IMR-90 (cell line): Measurements from ENCODE around the gene RNF11. TPM values are rescaled to one million over a fixed set of nuclear protein-coding genes. Genes with fewer than 3 reads are reported as not detected.

Source experiments
- ATAC-seq: fragments of 200-7000 bp; cut with Tn5 transposase; 2 replicates; pipeline ENCODE4 v1.9.1; 2020; ENCODE audit warnings: low read depth, mild to moderate bottlenecking, moderate library complexity
- BruUV-seq: library from RNA; stranded (reverse); fragments of 400-500 nt; replicated peaks from 2 replicates; lab custom pipeline; 2021; lab: Mats Ljungman, UMichigan
- CTCF ChIA-PET: fragments of 300-600 bp; formaldehyde crosslinking; extraction: SDS; loops from one replicate; lab custom pipeline; 2021; ENCODE audit warnings: antibody characterized with exemption; lab: Yijun Ruan, JAX
- POLR2A ChIA-PET: fragments of 300-600 bp; sonication (Branson Sonifier 250); formaldehyde crosslinking; loops from one replicate; lab custom pipeline; 2022; ENCODE audit warnings: antibody characterized with exemption; ENCODE audit not compliant: unreplicated experiment; lab: Charles Lee
- DNase-seq: peaks from one replicate; pipeline ENCODE4 v3.0.0; 2013
- H2AFZ ChIP-seq: replicated peaks from 2 replicates; pipeline ENCODE3; 2013; ENCODE audit warnings: low read length, mild to moderate bottlenecking; ENCODE audit not compliant: poor library complexity
- H2AK5ac ChIP-seq: 2 replicates; pipeline ENCODE4 v1.6.1; 2013; ENCODE audit warnings: low read depth, low read length, inconsistent platforms
- H2AK9ac ChIP-seq: replicated peaks from 2 replicates; pipeline ENCODE3; 2013; ENCODE audit warnings: mild to moderate bottlenecking, low read depth, low read length, moderate library complexity; ENCODE audit not compliant: poor library complexity
- H2BK120ac ChIP-seq: 2 replicates; pipeline ENCODE4 v1.6.1; 2013; ENCODE audit warnings: low read depth, low read length, inconsistent platforms
- H2BK15ac ChIP-seq: 3 replicates; pipeline ENCODE4 v1.6.1; 2013; ENCODE audit warnings: low read depth, low read length, inconsistent platforms
- H2BK20ac ChIP-seq: 2 replicates; pipeline ENCODE4 v1.6.1; 2013; ENCODE audit warnings: low read depth, mild to moderate bottlenecking, inconsistent platforms, low read length, moderate library complexity
- H2BK5ac ChIP-seq: 2 replicates; pipeline ENCODE4 v1.6.1; 2013; ENCODE audit warnings: mild to moderate bottlenecking, low read depth, low read length, inconsistent platforms; ENCODE audit not compliant: poor library complexity, severe bottlenecking
- H3K14ac ChIP-seq: replicated peaks from 2 replicates; pipeline ENCODE4 v1.6.1; 2013; ENCODE audit warnings: low read depth, low read length, inconsistent platforms
- H3K18ac ChIP-seq: 2 replicates; pipeline ENCODE4 v1.6.1; 2013; ENCODE audit warnings: low read depth, low read length, control low read depth
- H3K23ac ChIP-seq: 2 replicates; pipeline ENCODE4 v1.6.1; 2013; ENCODE audit warnings: low read depth, low read length, inconsistent platforms
- H3K27ac ChIP-seq: 2 replicates; pipeline ENCODE4 v1.5.1; 2013; ENCODE audit warnings: mild to moderate bottlenecking, control low read depth, low read length; ENCODE audit not compliant: insufficient read depth
- H3K27me3 ChIP-seq: 2 replicates; pipeline ENCODE4 v1.6.1; 2013; ENCODE audit warnings: low read length; ENCODE audit not compliant: control insufficient read depth, insufficient read depth
- H3K36me3 ChIP-seq: 2 replicates; pipeline ENCODE4 v1.6.1; 2013; ENCODE audit warnings: low read length, mixed read lengths; ENCODE audit not compliant: control insufficient read depth, insufficient read depth
- H3K4ac ChIP-seq: 2 replicates; pipeline ENCODE4 v1.6.1; 2013; ENCODE audit warnings: low read depth, low read length, inconsistent platforms
- H3K4me1 ChIP-seq: 2 replicates; pipeline ENCODE4 v1.6.1; 2013; ENCODE audit warnings: low read length, mixed read lengths; ENCODE audit not compliant: control insufficient read depth, insufficient read depth
- H3K4me2 ChIP-seq: 2 replicates; pipeline ENCODE4 v1.6.1; 2013; ENCODE audit warnings: low read depth, mild to moderate bottlenecking, control low read depth, low read length, moderate library complexity
- H3K4me3 ChIP-seq: 2 replicates; pipeline ENCODE4 v1.5.1; 2013; ENCODE audit warnings: low read depth, mild to moderate bottlenecking, control low read depth, low read length, moderate library complexity; ENCODE audit not compliant: insufficient read depth
- H3K56ac ChIP-seq: 2 replicates; pipeline ENCODE4 v1.6.1; 2013; ENCODE audit warnings: low read length, inconsistent platforms; ENCODE audit not compliant: insufficient read depth; ENCODE audit errors: extremely low read depth
- H3K79me1 ChIP-seq, 2 experiments: 2 replicates each; pipeline ENCODE4 v1.6.1; 2013; ENCODE audit warnings: low read length in 2 of 2, inconsistent platforms in 1 of 2, low read depth in 1 of 2
- H3K9ac ChIP-seq: 2 replicates; pipeline ENCODE4 v1.6.1; 2013; ENCODE audit warnings: low read depth, low read length, control low read depth
- H3K9me1 ChIP-seq: 2 replicates; pipeline ENCODE4 v1.6.1; 2013; ENCODE audit warnings: low read length, inconsistent platforms; ENCODE audit not compliant: insufficient read depth
- H3K9me3 ChIP-seq: 2 replicates; pipeline ENCODE4 v1.6.1; 2013; ENCODE audit warnings: low read length; ENCODE audit not compliant: control insufficient read depth, insufficient read depth
- H4K20me1 ChIP-seq: 2 replicates; pipeline ENCODE4 v1.6.1; 2013; ENCODE audit warnings: low read length, inconsistent platforms; ENCODE audit not compliant: insufficient read depth
- H4K5ac ChIP-seq: 2 replicates; pipeline ENCODE4 v1.6.1; 2013; ENCODE audit warnings: mild to moderate bottlenecking, low read depth, low read length, control low read depth
- H4K8ac ChIP-seq, 2 experiments: 2 replicates each; pipeline ENCODE4 v1.6.1; 2013; ENCODE audit warnings: low read depth in 2 of 2, low read length in 2 of 2, control low read depth in 1 of 2, inconsistent platforms in 1 of 2
- H4K91ac ChIP-seq: 2 replicates; pipeline ENCODE4 v1.6.1; 2013; ENCODE audit warnings: low read depth, low read length, inconsistent platforms; ENCODE audit not compliant: insufficient read depth
- BHLHE40 ChIP-seq: fragments of 150-350 bp; IDR thresholded peaks from 2 replicates; pipeline ENCODE4 v1.6.1; 2016; ENCODE audit warnings: mild to moderate bottlenecking, low read depth, low read length
- CTCF ChIP-seq: conservative IDR thresholded peaks from 2 replicates; pipeline ENCODE4 v1.5.1; 2012; ENCODE audit warnings: mild to moderate bottlenecking, low read depth, low read length, improper control_type of control experiment
- ELK1 ChIP-seq: fragments of 150-350 bp; IDR thresholded peaks from 2 replicates; pipeline ENCODE4 v1.6.1; 2016; ENCODE audit warnings: low read depth, mild to moderate bottlenecking, low read length, moderate library complexity, borderline replicate concordance
- FOS ChIP-seq: fragments of 150-350 bp; IDR thresholded peaks from 2 replicates; pipeline ENCODE4 v1.6.1; 2016; ENCODE audit warnings: low read depth, low read length
- MAFK ChIP-seq: IDR thresholded peaks from 2 replicates; pipeline ENCODE4 v1.6.1; 2012; ENCODE audit warnings: low read depth, low read length, improper control_type of control experiment
- MAZ ChIP-seq: IDR thresholded peaks from 2 replicates; pipeline ENCODE4 v1.6.1; 2012; ENCODE audit warnings: low read depth, mild to moderate bottlenecking, low read length, improper control_type of control experiment, moderate library complexity, borderline replicate concordance
- MXI1 ChIP-seq: IDR thresholded peaks from 2 replicates; pipeline ENCODE4 v1.6.1; 2012; ENCODE audit warnings: low read depth, mild to moderate bottlenecking, low read length, moderate library complexity, borderline replicate concordance
- NFE2L2 ChIP-seq: fragments of 150-350 bp; IDR thresholded peaks from 2 replicates; pipeline ENCODE4 v1.6.1; 2016; ENCODE audit warnings: low read depth, mild to moderate bottlenecking, low read length
- POLR2A ChIP-seq: IDR thresholded peaks from 2 replicates; pipeline ENCODE4 v1.6.1; 2012; ENCODE audit warnings: mild to moderate bottlenecking, low read depth, low read length
- RAD21 ChIP-seq: IDR thresholded peaks from 2 replicates; pipeline ENCODE4 v1.6.1; 2012; ENCODE audit warnings: low read length, improper control_type of control experiment
- RCOR1 ChIP-seq: IDR thresholded peaks from 2 replicates; pipeline ENCODE4 v1.6.1; 2012; ENCODE audit warnings: mild to moderate bottlenecking, low read length, improper control_type of control experiment; ENCODE audit not compliant: insufficient replicate concordance
- USF2 ChIP-seq: fragments of 150-350 bp; IDR thresholded peaks from 2 replicates; pipeline ENCODE4 v1.6.1; 2017; ENCODE audit warnings: mild to moderate bottlenecking, antibody characterized with exemption, low read length, low read depth
- WGBS, 2 experiments: methylation state at CpG; one replicate each; pipeline versions ENCODE4 v1.1.5 to v1.1.7; 2013; ENCODE audit warnings: missing lambda C conversion rate in 2 of 2; ENCODE audit not compliant: insufficient read length in 1 of 2; ENCODE audit errors: extremely low coverage in 2 of 2; 5-methylcytosine and 5-hydroxymethylcytosine counted together
- dilution Hi-C: fragments of 300-500 bp; cut with HindIII; formaldehyde crosslinking; loops from one replicate; pipeline ENCODE4 v1.14.3; 2018; ENCODE audit warnings: low sequenced_read_pairs; ENCODE audit not compliant: unreplicated experiment
- in situ Hi-C: fragments of 300-500 bp; cut with MboI; formaldehyde crosslinking; loops from 3 replicates; pipeline ENCODE4 v1.14.3; 2019; ENCODE audit warnings: low sequenced_read_pairs, inconsistent platforms, mixed read lengths
- intact Hi-C: fragments of 100-400 bp; cut with micrococcal nuclease; formaldehyde crosslinking; loops from 2 replicates; pipeline ENCODE4 v1.10.0; 2022
- polyA plus RNA-seq, 3 experiments: library from polyadenylated mRNA; depleted of rRNA; stranded (reverse); fragments of >200 nt; gene quantifications; 2 replicates each; pipeline ENCODE4 v1.2.3, GENCODE V29; 2012; ENCODE audit warnings: low replicate concordance in 1 of 3
- total RNA-seq: library from RNA; depleted of rRNA; stranded (reverse); fragments of >200 nt; gene quantifications from 2 replicates; pipeline ENCODE4 v1.2.3, GENCODE V29; 2012

RNF11 gene
- total and polyA plus RNA-seq, 2 of the 4 experiments (the other 2 are of a cell fraction), result 63.3 to 64.1 TPM

- 0% methylated on average over 2 of the region's 7 CpGs; no CpG with 5 or more reads in 1 of the 2 experiments for WGBS, 2 experiments
- in situ Hi-C loops, result no loop called here
- Histone ChIP-seq H3K56ac (no peak overlapping the region), H3K4me3 (peak overlapping the region; percentile 85), H2BK20ac (no peak overlapping the region), H3K79me1 (peaks cover 0 to 45% of the 10 kb centered on the region in 2 experiments; a peak in 2 of 4 replicates), H3K9me1 (peaks cover 12% of the 10 kb centered on the region), H2AK9ac (no peak overlapping the region), H3K27me3 (no peaks in the 10 kb centered on the region), H3K36me3 (no peaks in the 10 kb centered on the region), H3K4me1 (peaks cover 8% of the 10 kb centered on the region), H2BK5ac (no peak overlapping the region), H4K8ac (no peak overlapping the region; a peak in 1 of 4 replicates), H3K9ac (peak overlapping the region; percentile 76), H2BK15ac (0 out of 3 replicates have a peak overlapping the region, but pooled peaks have one; percentile 13), H4K5ac (no peak overlapping the region), H3K27ac (peak overlapping the region; percentile 72; the same call in 1 of the 2 replicates), H3K4ac (peak overlapping the region; percentile 30; the same call in 1 of the 2 replicates), H2BK120ac (0 out of 2 replicates have a peak overlapping the region, but pooled peaks have one; percentile 0), H3K4me2 (peak overlapping the region; percentile 100), H2AFZ (no peak overlapping the region), H3K23ac (peak overlapping the region; percentile 54), H3K14ac (peak overlapping the region; percentile 42), H2AK5ac (peak overlapping the region; percentile 32; the same call in 1 of the 2 replicates), H3K9me3 (no peaks in the 10 kb centered on the region), H3K18ac (no peak overlapping the region; the same call in 1 of the 2 replicates), H4K91ac (no peak overlapping the region), H4K20me1 (peaks cover 59% of the 10 kb centered on the region)
- ChIA-PET CTCF (interaction anchor here (0.6 kb wide), 1 partner anchor 66 kb away, joined by 4 read pairs; no protein-coding TSS in a partner anchor), POLR2A (no interaction called here)
- dilution Hi-C loops, result no loop called here
- BruUV-seq, result TSS peak; percentile 26
- no peak for TF ChIP-seq BHLHE40
- no peak for TF ChIP-seq NFE2L2
- TF ChIP-seq POLR2A, result no peak
- no peak for TF ChIP-seq MAZ
- TF ChIP-seq MXI1, result no peak
- TF ChIP-seq RAD21, result no peak
- no peak for TF ChIP-seq CTCF
- TF ChIP-seq FOS, result no peak
- no peak for TF ChIP-seq USF2
- no peak for TF ChIP-seq ELK1
- no peak for TF ChIP-seq RCOR1
- TF ChIP-seq MAFK, result no peak
- peak; percentile 8 for DNase-seq
- no peak for ATAC-seq
- intact Hi-C loops, result no loop called here
Observed at GRCh38 chr1:51238034-51238403, 1.9 kb downstream of the RNF11 start.
